ENCODE measurements around the gene GLA.
A peak's percentile ranks its signal among the peaks of the same experiment; 100 is the strongest.

Gene GLA

DNA sequence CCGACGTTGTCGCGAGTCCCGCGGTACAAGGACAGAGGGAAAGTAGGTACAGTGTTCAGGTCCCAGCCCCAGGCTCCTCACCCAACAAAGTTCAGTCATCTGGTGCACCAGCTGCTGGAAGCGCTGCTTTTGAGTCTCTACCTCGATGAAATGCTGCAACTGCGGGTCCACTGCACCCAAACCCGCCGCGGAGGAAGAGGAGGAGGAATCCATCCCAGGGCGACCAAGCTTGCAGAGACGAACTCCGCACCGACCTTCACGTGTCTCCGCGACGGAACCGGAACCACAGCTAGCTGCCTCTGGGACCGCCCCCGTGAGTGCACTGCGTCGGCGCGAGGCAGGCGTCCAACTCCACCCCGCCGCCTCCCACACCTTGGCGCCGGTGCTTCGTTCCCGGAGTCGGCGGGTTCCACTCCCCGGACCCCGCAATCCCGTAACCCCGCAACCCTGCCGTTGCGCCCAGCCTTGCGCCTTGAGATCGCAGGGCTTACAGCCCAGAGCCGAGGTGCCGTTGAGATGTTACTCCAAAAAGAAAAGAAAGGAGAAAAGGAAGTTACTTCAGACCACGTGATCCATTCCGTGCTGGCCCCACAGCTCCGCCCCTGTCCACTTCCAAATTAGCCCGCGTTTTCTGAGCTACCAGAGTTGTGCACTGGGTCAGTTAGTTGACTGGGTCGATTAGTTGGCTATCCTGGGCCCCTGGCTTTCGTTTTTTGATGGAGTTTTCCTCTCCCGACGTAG is 59.1 kb downstream of the GLA start, which contains the start of gene TIMM8A (continued):
- TF ChIP-seq ZNF10 (tag by site-specific recombination; IDR thresholded peaks at IDR 0.05) (no peak), PRDM2 (tag by site-specific recombination; IDR thresholded peaks at IDR 0.05; ENCODE audit: borderline replicate concordance) (no peak), ZNF121 (tag by site-specific recombination; IDR thresholded peaks at IDR 0.05) (no peak), TCF7L2 (IDR thresholded peaks at IDR 0.05; ENCODE audit: borderline replicate concordance, low read depth, low read length) (no peak), ZSCAN16 (tag by site-specific recombination; IDR thresholded peaks at IDR 0.05) (no peak), FEZF1 (tag by site-specific recombination; IDR thresholded peaks at IDR 0.05) (no peak), ZNF776 (tag by site-specific recombination; IDR thresholded peaks at IDR 0.05; ENCODE audit: borderline replicate concordance) (no peak), ZFP37 (tag by site-specific recombination; IDR thresholded peaks at IDR 0.05) (0 out of 2 replicates have a peak, but pooled peaks have one; percentile 8), CTCF (tag by site-specific recombination; IDR thresholded peaks at IDR 0.05) (peak; percentile 25; the same call in 1 of the 2 replicates), ZFHX2 (tag by site-specific recombination; conservative IDR thresholded peaks at IDR 0.05) (peak; percentile 94), ZNF311 (tag by site-specific recombination; IDR thresholded peaks at IDR 0.05; ENCODE audit: borderline replicate concordance) (no peak), ZNF2 (tag by site-specific recombination; IDR thresholded peaks at IDR 0.05) (peak; percentile 75), ZNF302 (tag by site-specific recombination; IDR thresholded peaks at IDR 0.05; ENCODE audit: low read depth) (no peak), ZNF221 (tag by site-specific recombination; IDR thresholded peaks at IDR 0.05; ENCODE audit: borderline replicate concordance) (no peak), ZNF747 (tag by site-specific recombination; IDR thresholded peaks at IDR 0.05) (no peak), YY2 (tag by site-specific recombination; IDR thresholded peaks at IDR 0.05) (no peak), ZNF610 (tag by site-specific recombination; IDR thresholded peaks at IDR 0.05; ENCODE audit: borderline replicate concordance) (peak; percentile 44; the same call in 1 of the 2 replicates), ZNF830 (tag by site-specific recombination; IDR thresholded peaks at IDR 0.05; ENCODE audit: low read depth) (no peak), ZNF132 (tag by site-specific recombination; IDR thresholded peaks at IDR 0.05; ENCODE audit: borderline replicate concordance) (no peak), REST (tag by site-specific recombination; IDR thresholded peaks at IDR 0.05) (no peak), ZNF473 (tag by site-specific recombination; IDR thresholded peaks at IDR 0.05) (no peak), ZNF660 (tag by site-specific recombination; IDR thresholded peaks at IDR 0.05) (no peak), ZNF677 (tag by site-specific recombination; IDR thresholded peaks at IDR 0.05) (no peak)
- TF ChIP-seq, protein P1, sequence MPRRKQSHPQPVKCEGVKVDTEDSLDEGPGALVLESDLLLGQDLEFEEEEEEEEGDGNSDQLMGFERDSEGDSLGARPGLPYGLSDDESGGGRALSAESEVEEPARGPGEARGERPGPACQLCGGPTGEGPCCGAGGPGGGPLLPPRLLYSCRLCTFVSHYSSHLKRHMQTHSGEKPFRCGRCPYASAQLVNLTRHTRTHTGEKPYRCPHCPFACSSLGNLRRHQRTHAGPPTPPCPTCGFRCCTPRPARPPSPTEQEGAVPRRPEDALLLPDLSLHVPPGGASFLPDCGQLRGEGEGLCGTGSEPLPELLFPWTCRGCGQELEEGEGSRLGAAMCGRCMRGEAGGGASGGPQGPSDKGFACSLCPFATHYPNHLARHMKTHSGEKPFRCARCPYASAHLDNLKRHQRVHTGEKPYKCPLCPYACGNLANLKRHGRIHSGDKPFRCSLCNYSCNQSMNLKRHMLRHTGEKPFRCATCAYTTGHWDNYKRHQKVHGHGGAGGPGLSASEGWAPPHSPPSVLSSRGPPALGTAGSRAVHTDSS (tag by site-specific recombination; IDR thresholded peaks at IDR 0.05), result peak; percentile 74
- TF ChIP-seq, protein P2, sequence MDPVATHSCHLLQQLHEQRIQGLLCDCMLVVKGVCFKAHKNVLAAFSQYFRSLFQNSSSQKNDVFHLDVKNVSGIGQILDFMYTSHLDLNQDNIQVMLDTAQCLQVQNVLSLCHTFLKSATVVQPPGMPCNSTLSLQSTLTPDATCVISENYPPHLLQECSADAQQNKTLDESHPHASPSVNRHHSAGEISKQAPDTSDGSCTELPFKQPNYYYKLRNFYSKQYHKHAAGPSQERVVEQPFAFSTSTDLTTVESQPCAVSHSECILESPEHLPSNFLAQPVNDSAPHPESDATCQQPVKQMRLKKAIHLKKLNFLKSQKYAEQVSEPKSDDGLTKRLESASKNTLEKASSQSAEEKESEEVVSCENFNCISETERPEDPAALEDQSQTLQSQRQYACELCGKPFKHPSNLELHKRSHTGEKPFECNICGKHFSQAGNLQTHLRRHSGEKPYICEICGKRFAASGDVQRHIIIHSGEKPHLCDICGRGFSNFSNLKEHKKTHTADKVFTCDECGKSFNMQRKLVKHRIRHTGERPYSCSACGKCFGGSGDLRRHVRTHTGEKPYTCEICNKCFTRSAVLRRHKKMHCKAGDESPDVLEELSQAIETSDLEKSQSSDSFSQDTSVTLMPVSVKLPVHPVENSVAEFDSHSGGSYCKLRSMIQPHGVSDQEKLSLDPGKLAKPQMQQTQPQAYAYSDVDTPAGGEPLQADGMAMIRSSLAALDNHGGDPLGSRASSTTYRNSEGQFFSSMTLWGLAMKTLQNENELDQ (tag by site-specific recombination; IDR thresholded peaks at IDR 0.05; ENCODE audit: low read depth), result no peak

All from HEK293 (cell line).